Fibroblast of skin of left quadriceps (primary cell): ENCODE measurements around the gene NSMCE1.

Experiments
- DNase-seq, 2 experiments: peaks; one replicate each; pipeline ENCODE4 v3.0.0-alpha.2; 2013; ENCODE audit warnings: low read depth in 2 of 2

The NSMCE1 gene

GRCh38 chr16:27230562-27231001 is 38.0 kb downstream of the NSMCE1 start:
- DNase-seq: no peak

GRCh38 chr16:27229891-27230470 is 38.6 kb downstream of the NSMCE1 start:
- no peak for DNase-seq

DNA sequence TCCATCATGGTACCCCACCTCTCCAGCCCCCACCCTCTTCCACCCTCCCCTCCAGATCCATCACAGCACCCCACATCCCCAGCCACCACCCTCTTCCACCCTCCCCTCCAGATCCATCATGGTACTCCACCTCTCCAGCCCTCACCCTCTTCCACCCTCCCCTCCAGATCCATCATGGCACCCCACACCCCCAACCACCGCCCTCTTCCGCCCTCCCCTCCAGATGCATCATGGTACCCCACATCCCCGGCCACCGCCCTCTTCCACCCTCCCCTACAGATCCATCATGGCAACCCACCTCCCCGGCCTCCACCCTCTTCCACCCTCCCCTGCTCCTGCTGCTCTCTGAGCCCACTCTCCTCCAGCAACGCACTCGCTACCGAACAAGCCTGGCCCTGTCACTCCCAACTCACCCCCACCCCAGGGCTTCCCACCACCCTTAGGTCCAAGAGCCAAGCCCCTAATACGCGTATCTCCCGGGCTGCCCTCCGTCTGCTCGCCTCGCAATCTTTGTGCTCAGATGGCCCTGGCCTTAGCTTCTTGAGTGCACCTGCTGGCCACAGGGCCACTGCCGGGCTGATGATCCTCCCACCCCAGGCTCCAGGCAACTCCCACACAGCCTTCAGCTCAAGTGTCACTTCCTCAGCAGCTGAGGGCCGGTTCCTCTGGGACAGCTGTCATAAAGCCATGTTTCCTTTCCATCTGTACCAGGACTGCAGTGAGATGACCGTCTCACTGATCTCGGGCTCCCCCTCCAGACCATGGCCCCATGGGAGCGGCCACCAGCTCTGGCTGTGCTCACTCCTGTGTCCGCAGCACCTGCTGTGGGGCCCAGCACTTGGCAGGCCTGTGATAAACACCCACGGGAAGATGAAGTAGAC is 39.7 kb downstream of the NSMCE1 start:
- DNase-seq: no peak

GRCh38 chr16:27228045-27228444 is 40.5 kb downstream of the NSMCE1 start:
- no peak for DNase-seq

DNA sequence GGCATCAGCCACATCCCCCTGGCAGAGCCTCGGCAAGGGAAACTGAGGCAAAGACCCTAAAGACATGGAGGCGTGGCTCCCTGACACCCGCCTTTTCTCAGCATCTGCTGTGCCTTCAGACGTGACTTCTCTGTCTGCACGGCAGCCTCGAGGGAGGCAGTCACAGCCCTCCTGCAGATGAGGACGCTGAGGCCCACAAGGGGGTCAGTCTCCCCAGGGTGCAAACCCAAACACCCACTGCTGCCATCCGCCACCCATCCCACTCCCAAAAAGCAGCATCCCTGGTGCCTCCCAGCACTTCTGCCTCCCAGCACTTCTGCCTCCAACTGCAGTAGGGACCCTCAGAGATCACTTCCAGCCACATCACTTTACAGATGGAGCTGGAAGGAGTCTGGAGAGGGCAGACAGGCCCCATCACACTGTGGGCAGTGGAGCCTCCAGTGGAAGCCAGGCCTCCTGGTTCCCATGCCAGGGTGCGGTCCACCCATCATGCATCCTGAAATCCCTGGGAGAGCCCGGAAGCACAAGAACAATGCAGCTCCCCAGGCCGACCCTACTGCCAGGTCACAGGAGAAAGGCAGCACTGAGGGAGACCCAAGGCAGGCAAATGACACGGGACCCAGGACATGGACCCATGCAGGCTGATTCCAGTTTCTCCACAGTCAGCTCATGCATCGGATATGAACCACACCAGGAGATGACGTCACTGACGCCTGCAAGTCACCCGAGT is 41.4 kb downstream of the NSMCE1 start:
- DNase-seq: no peak

DNA sequence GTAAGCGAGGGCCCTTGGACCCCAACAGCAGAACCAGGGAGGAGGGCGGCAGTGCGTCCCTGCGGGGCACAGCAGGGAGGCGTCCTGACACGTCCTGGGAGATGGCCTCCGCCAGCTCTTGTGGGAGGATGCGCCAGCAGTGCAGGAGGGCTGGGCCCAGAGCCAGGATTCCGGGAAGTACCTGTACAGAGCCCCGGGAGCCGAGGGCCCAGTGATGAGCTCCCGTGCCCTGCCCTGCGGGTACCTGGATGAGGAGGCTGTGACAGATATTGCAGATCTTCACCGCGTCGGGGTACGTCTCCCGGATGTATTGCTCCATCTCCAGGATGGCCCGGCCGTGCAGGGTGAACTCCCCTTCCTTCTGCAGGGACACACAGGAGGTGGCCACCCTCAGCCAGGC is 42.1 kb downstream of the NSMCE1 start:
- DNase-seq: no peak

GRCh38 chr16:27225536-27226360 is 42.8 kb downstream of the NSMCE1 start:
- no peak for DNase-seq

DNA sequence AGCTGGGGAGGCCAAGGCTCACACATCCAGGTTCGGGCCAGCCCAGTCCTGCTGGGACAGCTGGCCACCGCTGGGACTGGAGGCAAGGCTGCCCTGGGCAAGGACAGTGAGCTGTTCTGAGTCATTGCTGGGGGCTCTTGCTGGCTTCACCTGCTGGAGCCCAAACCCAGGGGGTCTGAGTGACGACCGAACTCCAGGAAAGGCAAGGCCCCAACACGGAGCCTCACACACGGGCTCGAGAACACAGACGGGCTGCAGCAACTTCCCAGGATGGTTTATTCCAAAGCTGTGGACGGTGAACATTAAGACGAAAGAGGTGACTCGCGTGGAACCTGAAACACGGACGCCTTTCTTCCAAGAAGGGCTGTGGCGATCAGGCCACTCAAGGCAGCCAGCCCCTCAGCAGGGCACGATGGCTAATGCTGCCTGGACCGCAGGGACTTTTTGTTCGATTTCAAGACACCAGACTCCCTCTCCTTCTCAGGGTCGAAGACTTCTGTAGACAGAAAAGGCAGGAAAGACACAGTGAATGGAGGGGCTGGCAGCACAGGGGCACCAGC is 43.8 kb downstream of the NSMCE1 start:
- no peak for DNase-seq

DNA sequence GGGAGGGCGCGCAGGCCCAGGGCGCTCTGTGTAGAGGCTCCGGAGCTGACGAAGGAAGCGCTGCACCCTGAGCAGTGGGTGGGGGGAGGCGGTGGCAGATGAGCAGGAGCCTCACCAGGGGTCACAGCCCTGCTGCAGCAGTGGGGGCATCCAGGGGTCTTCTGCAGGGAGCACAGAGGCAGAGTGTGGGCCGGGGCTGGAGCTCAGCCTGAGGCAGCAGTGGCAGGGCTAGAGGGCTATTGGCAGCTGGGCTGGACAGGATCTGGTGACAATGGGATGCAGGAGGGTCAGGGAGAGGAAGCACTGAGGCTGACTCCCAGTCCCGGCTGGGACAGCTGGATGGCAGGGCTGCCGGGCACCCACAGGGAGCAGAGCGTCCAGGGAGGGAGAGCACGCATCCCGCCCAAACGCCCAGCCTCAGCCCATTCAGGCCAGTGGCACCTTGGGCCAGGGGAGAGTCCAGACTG is 44.3 kb downstream of the NSMCE1 start:
- no peak for DNase-seq

GRCh38 chr16:27223701-27224100 is 44.9 kb downstream of the NSMCE1 start:
- no peak for DNase-seq

- no peak for DNase-seq
Observed at GRCh38 chr16:27223226-27223610, 45.4 kb downstream of the NSMCE1 start.

- no peak for DNase-seq
Observed at GRCh38 chr16:27222249-27223225, 46.0 kb downstream of the NSMCE1 start.

- no peak for DNase-seq
Observed at GRCh38 chr16:27221576-27222248, 46.9 kb downstream of the NSMCE1 start.

DNA sequence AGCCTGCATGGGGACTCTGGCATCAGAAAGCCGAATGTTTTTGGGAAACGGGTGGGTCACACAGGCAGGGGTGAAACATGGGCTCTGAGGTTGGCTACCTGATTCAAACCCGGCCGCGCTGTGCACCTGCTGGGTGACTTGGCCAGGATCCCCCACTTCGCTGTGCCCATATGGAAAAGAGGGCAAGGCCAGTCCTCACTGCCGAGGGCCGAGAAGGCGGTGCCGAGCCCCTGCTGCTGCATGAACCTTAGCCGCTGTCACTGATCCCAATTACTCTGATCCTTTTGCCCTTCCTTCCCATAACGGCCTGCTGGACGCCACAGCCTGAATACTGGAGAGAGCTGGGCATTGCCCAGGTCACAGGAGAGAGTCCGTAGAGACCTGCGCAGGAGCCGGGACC is 47.6 kb downstream of the NSMCE1 start:
- no peak for DNase-seq

DNA sequence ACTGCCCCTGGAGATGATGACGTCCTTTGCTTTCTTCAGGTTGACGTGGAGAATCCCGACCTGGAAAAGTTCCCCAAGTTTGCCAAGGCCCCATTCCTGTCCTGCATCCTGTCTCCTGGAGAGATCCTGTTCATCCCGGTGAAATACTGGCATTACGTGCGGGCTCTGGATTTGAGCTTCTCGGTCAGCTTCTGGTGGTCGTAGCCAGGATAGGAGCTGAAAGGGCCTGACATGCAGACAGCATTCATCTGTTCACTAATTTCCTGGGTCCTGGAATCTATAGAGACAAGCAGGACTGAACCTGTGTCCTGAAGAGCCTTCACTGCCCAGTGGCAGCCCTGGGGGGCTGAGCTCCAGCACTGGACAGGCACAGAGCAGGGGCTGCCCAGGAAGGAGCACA is 48.0 kb downstream of the NSMCE1 start:
- no peak for DNase-seq

GRCh38 chr16:27220120-27220519 is 48.5 kb downstream of the NSMCE1 start:
- no peak for DNase-seq

GRCh38 chr16:27219161-27219560 is 49.4 kb downstream of the NSMCE1 start:
- DNase-seq: no peak

DNA sequence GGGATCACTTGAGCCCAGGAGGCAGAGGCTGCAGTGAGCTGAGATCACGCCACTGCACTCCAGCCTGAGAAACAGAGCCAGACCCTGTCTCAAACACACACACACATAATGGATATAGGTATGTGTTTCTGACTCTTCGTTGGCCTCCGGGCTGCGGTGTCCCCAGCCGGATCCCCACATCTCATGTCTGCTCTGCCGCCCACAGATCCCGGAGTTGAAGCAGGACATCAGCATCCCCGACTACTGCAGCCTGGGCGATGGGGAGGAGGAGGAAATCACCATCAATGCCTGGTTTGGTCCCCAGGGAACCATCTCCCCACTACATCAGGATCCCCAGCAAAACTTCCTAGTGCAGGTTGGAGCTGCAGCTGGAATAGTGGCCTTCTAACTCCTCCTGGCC is 49.8 kb downstream of the NSMCE1 start:
- DNase-seq: no peak

DNA sequence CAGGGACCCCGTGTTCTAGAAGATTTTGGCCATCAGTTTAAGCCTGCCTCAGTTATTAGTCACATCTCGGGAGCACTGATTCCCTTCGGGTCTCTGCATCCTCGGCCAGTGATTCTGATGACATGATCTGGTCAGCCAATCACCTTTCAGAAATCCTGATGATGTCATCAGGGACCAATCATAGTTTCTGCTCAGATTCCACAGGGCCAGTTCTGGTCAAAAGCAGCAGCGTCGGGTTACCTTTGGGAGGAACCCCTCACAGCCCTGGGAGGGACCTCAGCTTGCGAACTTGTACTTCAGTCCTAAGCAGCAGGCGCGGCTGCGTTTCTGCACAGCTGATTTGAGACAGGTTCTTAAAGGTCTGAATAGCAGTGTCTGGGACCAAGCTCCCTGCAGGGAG is 51.3 kb downstream of the NSMCE1 start:
- DNase-seq: peak; percentile 50
